Measurements from ENCODE around the gene SGO1. TPM values are rescaled to one million over a fixed set of nuclear protein-coding genes. Genes with fewer than 3 reads are reported as not detected.

Gene SGO1
- polyA plus RNA-seq, 1 donor (not counting 4 experiments of a cell fraction or from before 2014, with no cell fraction given), result 3.4 TPM

DNA sequence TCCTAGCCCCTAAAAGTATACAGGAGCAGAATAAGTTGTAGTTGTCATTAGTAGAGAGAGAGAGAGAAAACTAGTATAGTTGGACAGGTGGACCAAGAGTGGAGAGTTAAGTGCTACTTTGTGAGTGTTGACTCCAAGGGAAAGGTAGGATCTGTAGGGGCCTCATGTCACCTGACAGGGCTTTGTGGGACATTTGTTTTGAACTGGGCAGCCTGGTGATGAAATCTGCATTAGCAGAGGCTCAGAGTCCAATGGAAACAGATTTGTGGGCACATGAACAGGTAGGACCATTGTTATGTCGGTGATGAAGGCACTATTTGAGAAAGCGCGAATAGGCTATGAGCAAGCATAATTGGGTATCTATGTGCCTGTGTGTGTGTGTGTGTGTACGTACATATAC, 43.5 kb downstream of the SGO1 start:
- Histone ChIP-seq H3K4me2 (ENCODE audit: control insufficient read depth, extremely low read depth, insufficient read depth, low read depth, low read length) (no peak overlapping the region), H3K9me1 (ENCODE audit: control insufficient read depth, extremely low read depth, insufficient read depth, low read length) (no peaks in the 10 kb centered on the region)
- no peak for FAIRE-seq

DNA sequence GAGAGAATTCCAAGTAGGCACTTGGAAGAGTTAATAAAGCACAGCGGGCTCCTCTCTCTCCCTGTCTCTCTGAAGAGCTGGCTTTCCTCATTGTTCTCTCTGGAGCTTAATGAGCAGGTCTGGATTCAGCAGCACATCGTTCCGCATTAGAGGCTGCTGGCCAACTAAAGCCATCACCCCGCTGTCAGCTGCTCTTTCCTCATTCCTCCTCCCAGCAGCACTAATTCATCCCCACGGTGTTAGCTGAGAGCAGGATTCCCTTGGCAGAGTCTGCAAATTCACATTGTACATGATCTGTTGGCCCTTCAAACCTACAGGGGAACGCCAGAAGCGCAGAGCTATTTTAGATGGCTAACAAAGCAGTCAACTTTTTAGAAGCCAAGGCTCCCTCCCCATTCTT, 44.2 kb downstream of the SGO1 start:
- dilution Hi-C loops (cut with MboI; ENCODE audit: extremely low pct_ligation_motif_present, low sequenced_read_pairs), result no loop called here
- Histone ChIP-seq H4K20me1 (ENCODE audit: control insufficient read depth, extremely low read depth, insufficient read depth, low read length) (no peaks in the 10 kb centered on the region), H2AFZ (ENCODE audit: control insufficient read depth, low read length) (no peak overlapping the region), H3K9me1 (ENCODE audit: control insufficient read depth, extremely low read depth, insufficient read depth, low read length) (no peaks in the 10 kb centered on the region), H3K4me3 (ENCODE audit: control insufficient read depth in 2 of 3, extremely low read depth in 1 of 3, insufficient read depth in 2 of 3, low read depth in 1 of 3, low read length in 3 of 3) (no peak overlapping the region), H3K27me3 (ENCODE audit: control insufficient read depth, extremely low read depth, insufficient read depth, low read length) (no peaks in the 10 kb centered on the region), H3K4me2 (ENCODE audit: control insufficient read depth, extremely low read depth, insufficient read depth, low read depth, low read length) (no peak overlapping the region), H3K36me3 (ENCODE audit: control insufficient read depth in 2 of 2, extremely low read depth in 1 of 2, insufficient read depth in 2 of 2, low read length in 2 of 2) (peaks cover 0 to 2% of the 10 kb centered on the region in 2 experiments), H3K9me3 (ENCODE audit: control insufficient read depth, low read depth, low read length) (no peaks in the 10 kb centered on the region), H3K9ac (ENCODE audit: control insufficient read depth, extremely low read depth, insufficient read depth, low read length) (no peak overlapping the region), H3K4me1 (ENCODE audit: control insufficient read depth, extremely low read depth, insufficient read depth, low read length) (no peaks in the 10 kb centered on the region), H3K27ac (ENCODE audit: control insufficient read depth, insufficient read depth, low read length) (no peak overlapping the region), H3K79me2 (ENCODE audit: control insufficient read depth, insufficient read depth, low read length) (no peaks in the 10 kb centered on the region)
- TF ChIP-seq, protein P1, sequence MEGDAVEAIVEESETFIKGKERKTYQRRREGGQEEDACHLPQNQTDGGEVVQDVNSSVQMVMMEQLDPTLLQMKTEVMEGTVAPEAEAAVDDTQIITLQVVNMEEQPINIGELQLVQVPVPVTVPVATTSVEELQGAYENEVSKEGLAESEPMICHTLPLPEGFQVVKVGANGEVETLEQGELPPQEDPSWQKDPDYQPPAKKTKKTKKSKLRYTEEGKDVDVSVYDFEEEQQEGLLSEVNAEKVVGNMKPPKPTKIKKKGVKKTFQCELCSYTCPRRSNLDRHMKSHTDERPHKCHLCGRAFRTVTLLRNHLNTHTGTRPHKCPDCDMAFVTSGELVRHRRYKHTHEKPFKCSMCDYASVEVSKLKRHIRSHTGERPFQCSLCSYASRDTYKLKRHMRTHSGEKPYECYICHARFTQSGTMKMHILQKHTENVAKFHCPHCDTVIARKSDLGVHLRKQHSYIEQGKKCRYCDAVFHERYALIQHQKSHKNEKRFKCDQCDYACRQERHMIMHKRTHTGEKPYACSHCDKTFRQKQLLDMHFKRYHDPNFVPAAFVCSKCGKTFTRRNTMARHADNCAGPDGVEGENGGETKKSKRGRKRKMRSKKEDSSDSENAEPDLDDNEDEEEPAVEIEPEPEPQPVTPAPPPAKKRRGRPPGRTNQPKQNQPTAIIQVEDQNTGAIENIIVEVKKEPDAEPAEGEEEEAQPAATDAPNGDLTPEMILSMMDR (optimal IDR thresholded peaks at IDR 0.05 in 1 of 3, IDR thresholded peaks at IDR 0.05 in 1 of 3, conservative IDR thresholded peaks at IDR 0.05 in 1 of 3; ENCODE audit: extremely low read depth in 1 of 3, insufficient read depth in 2 of 3, low read length in 3 of 3), result no peak
- no peak for TF ChIP-seq EZH2 (IDR thresholded peaks at IDR 0.05; ENCODE audit: low read length)
- DNase-seq (ENCODE audit: low read depth, low spot score) (no peak), FAIRE-seq (no peak)

More for the DNA sequence above, 43.5 kb downstream of the SGO1 start:
- H3K9me3 ChIP-seq (ENCODE audit: control insufficient read depth, low read depth, low read length), result no peaks in the 10 kb centered on the region
- peaks cover 0 to 2% of the 10 kb centered on the region in 2 experiments for H3K36me3 ChIP-seq (ENCODE audit: control insufficient read depth in 2 of 2, extremely low read depth in 1 of 2, insufficient read depth in 2 of 2, low read length in 2 of 2)
- H3K79me2 ChIP-seq (ENCODE audit: control insufficient read depth, insufficient read depth, low read length), result no peaks in the 10 kb centered on the region
- no peak overlapping the region for H3K9ac ChIP-seq (ENCODE audit: control insufficient read depth, extremely low read depth, insufficient read depth, low read length)
- H3K27me3 ChIP-seq (ENCODE audit: control insufficient read depth, extremely low read depth, insufficient read depth, low read length), result no peaks in the 10 kb centered on the region
- H3K27ac ChIP-seq (ENCODE audit: control insufficient read depth, insufficient read depth, low read length), result no peak overlapping the region
- dilution Hi-C loops (cut with MboI; ENCODE audit: extremely low pct_ligation_motif_present, low sequenced_read_pairs), result no loop called here
- H4K20me1 ChIP-seq (ENCODE audit: control insufficient read depth, extremely low read depth, insufficient read depth, low read length), result no peaks in the 10 kb centered on the region
- no peak overlapping the region for H3K4me3 ChIP-seq (ENCODE audit: control insufficient read depth in 2 of 3, extremely low read depth in 1 of 3, insufficient read depth in 2 of 3, low read depth in 1 of 3, low read length in 3 of 3)
- H3K4me1 ChIP-seq (ENCODE audit: control insufficient read depth, extremely low read depth, insufficient read depth, low read length), result no peaks in the 10 kb centered on the region
- no peak for TF ChIP-seq EZH2 (IDR thresholded peaks at IDR 0.05; ENCODE audit: low read length)
- TF ChIP-seq, protein P1 (optimal IDR thresholded peaks at IDR 0.05 in 1 of 3, IDR thresholded peaks at IDR 0.05 in 1 of 3, conservative IDR thresholded peaks at IDR 0.05 in 1 of 3; ENCODE audit: extremely low read depth in 1 of 3, insufficient read depth in 2 of 3, low read length in 3 of 3), result no peak
- no peak for DNase-seq (ENCODE audit: low read depth, low spot score)
- H2AFZ ChIP-seq (ENCODE audit: control insufficient read depth, low read length), result no peak overlapping the region

Measured in keratinocyte (primary cell).